SU-DHL-6 (cell line): ENCODE measurements around the gene LYSMD3.
A peak's percentile ranks its signal among the peaks of the same experiment; 100 is the strongest.

Experiments used
- H2AFZ ChIP-seq: fragments of 200-600 bp; sonication (generic); 2 replicates; pipeline ENCODE4 v1.6.1; 2014; ENCODE audit warnings: low read depth, mild to moderate bottlenecking, moderate library complexity, mixed read lengths, antibody characterized with exemption, low read length; ENCODE audit not compliant: severe bottlenecking
- H3F3A ChIP-seq: fragments of 200-600 bp; shearing (Covaris generic); 2 replicates; pipeline ENCODE4 v1.6.0; 2016; ENCODE audit warnings: antibody characterized with exemption, mild to moderate bottlenecking; ENCODE audit not compliant: insufficient read depth
- H3K27ac ChIP-seq: fragments of 200-600 bp; sonication (generic); 2 replicates; pipeline ENCODE4 v1.5.1; 2016; ENCODE audit warnings: low read depth, mild to moderate bottlenecking, low read length, moderate library complexity, mixed read lengths
- H3K27me3 ChIP-seq: fragments of 200-600 bp; sonication (generic), shearing (Covaris generic); 2 replicates; pipeline ENCODE4 v1.6.0; 2014; ENCODE audit warnings: mild to moderate bottlenecking, low read length
- H3K36me3 ChIP-seq: fragments of 200-600 bp; sonication (generic); 2 replicates; pipeline ENCODE4 v1.6.1; 2014; ENCODE audit warnings: mild to moderate bottlenecking, low read length, mixed read lengths
- H3K4me2 ChIP-seq: fragments of 300-600, 200-600 bp; shearing (Covaris generic), sonication (generic); 2 replicates; pipeline ENCODE4 v1.6.0; 2014; ENCODE audit warnings: low read length, low read depth, mild to moderate bottlenecking; ENCODE audit not compliant: poor library complexity, severe bottlenecking
- H3K4me3 ChIP-seq: fragments of 200-600 bp; sonication (generic); 2 replicates; pipeline ENCODE4 v1.5.1; 2014; ENCODE audit warnings: antibody characterized with exemption, low read length, mild to moderate bottlenecking, mixed read lengths; ENCODE audit not compliant: insufficient read depth, poor library complexity, severe bottlenecking
- H3K79me2 ChIP-seq: fragments of 200-600 bp; sonication (generic); 2 replicates; pipeline ENCODE4 v1.6.1; 2014; ENCODE audit warnings: mild to moderate bottlenecking, low read length, moderate library complexity; ENCODE audit not compliant: insufficient read depth
- H3K9ac ChIP-seq: fragments of 200-600 bp; sonication (generic); 2 replicates; pipeline ENCODE4 v1.7.0; 2014; ENCODE audit warnings: mild to moderate bottlenecking, low read length
- H3K9me2 ChIP-seq: fragments of 200-600 bp; sonication (generic); replicated peaks from 2 replicates; pipeline ENCODE4 v1.6.1; 2014; ENCODE audit warnings: low read length; ENCODE audit not compliant: insufficient read depth
- H3K9me3 ChIP-seq: fragments of 200-600 bp; sonication (generic); 2 replicates; pipeline ENCODE4 v1.6.1; 2014; ENCODE audit warnings: low read length, mixed read lengths; ENCODE audit not compliant: insufficient read depth
- H4K20me1 ChIP-seq: fragments of 200-600 bp; sonication (generic); 2 replicates; pipeline ENCODE4 v1.6.1; 2014; ENCODE audit warnings: low read depth, mild to moderate bottlenecking, antibody characterized with exemption, low read length, moderate library complexity, mixed read lengths
- EZH2phosphoT487 ChIP-seq: fragments of 200-600 bp; sonication (generic), shearing (Covaris generic); conservative IDR thresholded peaks from 2 replicates; pipeline ENCODE4 v1.6.1; 2018; ENCODE audit warnings: mild to moderate bottlenecking, antibody characterized with exemption, low read length, moderate library complexity, mixed read lengths
- TF ChIP-seq, protein P1 (sequence below): fragments of 200-600 bp; sonication (generic); IDR thresholded peaks from one replicate; pipeline ENCODE4 v1.5.1; 2017; ENCODE audit warnings: antibody characterized with exemption, mild to moderate bottlenecking, low read length, moderate library complexity; ENCODE audit not compliant: insufficient read depth, poor library complexity, severe bottlenecking

Gene LYSMD3

DNA sequence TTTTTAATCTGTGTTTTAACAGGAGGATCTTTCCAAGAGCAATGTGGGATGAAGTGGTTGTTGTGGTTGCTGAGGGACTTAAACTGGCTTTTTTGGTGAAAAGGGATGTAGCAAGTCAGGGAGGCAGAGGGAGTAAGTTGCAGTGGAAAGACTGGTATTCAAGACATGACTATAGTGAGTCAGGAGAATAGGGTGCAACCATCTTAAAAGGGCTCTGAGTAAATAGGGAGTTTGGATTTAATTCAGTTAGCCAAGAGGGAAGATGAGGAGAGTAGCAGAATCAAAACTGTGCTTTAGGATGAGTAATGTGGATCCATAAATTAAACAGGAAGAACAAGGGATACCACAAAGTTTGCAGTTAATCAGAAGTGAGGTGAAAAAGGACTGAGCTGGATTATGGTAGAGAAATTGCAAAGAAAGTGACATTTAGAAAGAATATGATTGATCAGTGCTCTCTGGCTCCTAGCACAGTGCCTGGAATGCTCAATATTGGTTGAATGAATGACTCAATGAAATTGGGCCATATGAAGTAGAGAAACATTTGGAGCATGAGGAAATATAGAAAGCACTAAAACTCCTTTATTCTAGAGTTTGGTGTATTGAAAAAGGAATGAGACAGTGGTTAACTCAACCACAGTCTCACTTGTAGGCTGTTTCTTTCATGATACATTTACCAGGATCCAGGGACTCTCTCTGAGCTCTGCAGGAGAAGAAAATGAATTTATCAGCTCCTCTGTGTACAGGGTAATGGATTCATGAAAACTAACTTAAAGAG is 49.6 kb downstream of the LYSMD3 start:
- Histone ChIP-seq H3K9me2 (no peaks in the 10 kb centered on the region), H4K20me1 (no peaks in the 10 kb centered on the region), H3K9me3 (no peaks in the 10 kb centered on the region), H3F3A (0 out of 2 replicates have a peak, but pooled peaks cover 4% of the 10 kb centered on the region), H3K4me3 (no peak overlapping the region), H3K36me3 (0 out of 2 replicates have a peak, but pooled peaks cover 2% of the 10 kb centered on the region), H3K4me2 (no peak overlapping the region), H3K79me2 (peaks cover 68% of the 10 kb centered on the region), H2AFZ (no peak overlapping the region), H3K27ac (no peak overlapping the region), H3K9ac (no peak overlapping the region), H3K27me3 (no peaks in the 10 kb centered on the region)
- no peak for TF ChIP-seq EZH2phosphoT487
- TF ChIP-seq, protein P1, sequence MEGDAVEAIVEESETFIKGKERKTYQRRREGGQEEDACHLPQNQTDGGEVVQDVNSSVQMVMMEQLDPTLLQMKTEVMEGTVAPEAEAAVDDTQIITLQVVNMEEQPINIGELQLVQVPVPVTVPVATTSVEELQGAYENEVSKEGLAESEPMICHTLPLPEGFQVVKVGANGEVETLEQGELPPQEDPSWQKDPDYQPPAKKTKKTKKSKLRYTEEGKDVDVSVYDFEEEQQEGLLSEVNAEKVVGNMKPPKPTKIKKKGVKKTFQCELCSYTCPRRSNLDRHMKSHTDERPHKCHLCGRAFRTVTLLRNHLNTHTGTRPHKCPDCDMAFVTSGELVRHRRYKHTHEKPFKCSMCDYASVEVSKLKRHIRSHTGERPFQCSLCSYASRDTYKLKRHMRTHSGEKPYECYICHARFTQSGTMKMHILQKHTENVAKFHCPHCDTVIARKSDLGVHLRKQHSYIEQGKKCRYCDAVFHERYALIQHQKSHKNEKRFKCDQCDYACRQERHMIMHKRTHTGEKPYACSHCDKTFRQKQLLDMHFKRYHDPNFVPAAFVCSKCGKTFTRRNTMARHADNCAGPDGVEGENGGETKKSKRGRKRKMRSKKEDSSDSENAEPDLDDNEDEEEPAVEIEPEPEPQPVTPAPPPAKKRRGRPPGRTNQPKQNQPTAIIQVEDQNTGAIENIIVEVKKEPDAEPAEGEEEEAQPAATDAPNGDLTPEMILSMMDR, result no peak

DNA sequence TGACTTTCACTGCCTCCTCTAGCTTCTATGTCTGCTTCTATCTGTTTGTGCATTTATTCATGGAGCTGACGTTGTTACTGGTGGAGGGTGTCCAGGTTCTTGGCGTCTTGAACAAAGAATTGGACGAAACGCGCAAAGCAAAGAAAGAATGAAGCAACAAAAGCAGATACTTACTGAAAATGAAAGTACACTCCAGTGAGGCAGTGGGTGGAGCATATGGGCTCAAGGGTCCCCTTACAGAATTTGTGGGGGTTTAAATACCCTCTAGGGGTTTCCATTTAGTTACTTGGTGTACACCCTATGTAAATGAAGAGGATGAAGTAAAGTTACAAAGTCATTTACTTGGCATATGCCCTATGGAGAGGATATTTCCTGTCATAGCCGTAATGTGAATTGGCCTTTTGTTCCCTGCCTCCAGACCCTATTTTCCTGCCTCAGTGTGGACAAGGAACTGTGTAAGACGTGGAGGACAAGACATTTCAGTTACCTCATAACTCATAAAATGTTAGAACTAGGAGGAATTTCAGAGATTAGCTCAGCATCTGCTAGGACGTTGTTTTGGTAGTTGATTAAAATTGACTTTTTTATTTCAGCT is 51.7 kb downstream of the LYSMD3 start:
- Histone ChIP-seq H3K4me2 (no peak overlapping the region), H4K20me1 (no peaks in the 10 kb centered on the region), H3K79me2 (peaks cover 80% of the 10 kb centered on the region), H3K27ac (no peak overlapping the region), H2AFZ (no peak overlapping the region), H3K9me2 (no peaks in the 10 kb centered on the region), H3F3A (0 out of 2 replicates have a peak, but pooled peaks cover 4% of the 10 kb centered on the region), H3K4me3 (no peak overlapping the region), H3K27me3 (no peaks in the 10 kb centered on the region), H3K36me3 (0 out of 2 replicates have a peak, but pooled peaks cover 2% of the 10 kb centered on the region), H3K9me3 (no peaks in the 10 kb centered on the region), H3K9ac (no peak overlapping the region)
- no peak for TF ChIP-seq EZH2phosphoT487
- TF ChIP-seq, protein P1, result no peak

DNA sequence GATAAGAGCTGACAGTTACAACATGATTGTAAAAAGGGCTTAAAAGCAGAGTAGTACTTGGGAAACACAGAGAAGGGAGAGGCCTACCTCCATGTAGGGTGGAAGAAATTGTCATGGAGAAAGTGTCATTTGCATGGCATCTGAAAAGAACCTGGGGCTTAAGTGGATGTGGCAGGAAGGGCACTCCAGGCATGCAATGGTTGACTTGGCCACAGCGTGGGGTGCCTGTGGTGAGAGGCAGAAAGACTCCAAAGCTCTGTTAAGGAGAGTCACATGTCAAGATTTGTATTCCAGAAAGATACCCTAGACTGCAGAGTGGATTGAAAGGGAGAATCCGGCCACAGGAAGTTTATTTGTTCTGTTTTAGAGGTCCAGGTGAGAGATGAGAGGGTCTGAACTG is 52.3 kb downstream of the LYSMD3 start:
- H3K36me3 ChIP-seq, result 0 out of 2 replicates have a peak, but pooled peaks cover 2% of the 10 kb centered on the region
- no peak for TF ChIP-seq EZH2phosphoT487
- TF ChIP-seq, protein P1, result no peak
- H3K9ac ChIP-seq, result no peak overlapping the region
- H3K9me2 ChIP-seq, result no peaks in the 10 kb centered on the region
- H2AFZ ChIP-seq, result no peak overlapping the region
- H3K27ac ChIP-seq, result no peak overlapping the region
- H4K20me1 ChIP-seq, result no peaks in the 10 kb centered on the region
- no peak overlapping the region for H3K4me3 ChIP-seq
- peaks cover 78% of the 10 kb centered on the region for H3K79me2 ChIP-seq
- H3K9me3 ChIP-seq, result no peaks in the 10 kb centered on the region
- H3K27me3 ChIP-seq, result no peaks in the 10 kb centered on the region
- 0 out of 2 replicates have a peak, but pooled peaks cover 4% of the 10 kb centered on the region for H3F3A ChIP-seq
- H3K4me2 ChIP-seq, result peak overlapping the region; percentile 89
